ENCODE data around the gene TPO. TPM values are rescaled to one million over a fixed set of nuclear protein-coding genes. Genes with fewer than 3 reads are reported as not detected.
A peak's percentile ranks its signal among the peaks of the same experiment; 100 is the strongest.

TPO gene
- total RNA-seq, 2 experiments from 2014 or later, result not detected

GRCh38 chr2:1455466-1455865 is 42.2 kb downstream of the TPO start:
- Mint-ChIP-seq H3K36me3 (ENCODE audit: low read depth) (no peaks in the 10 kb centered on the region), H3K4me3 (no peak overlapping the region), H3K9me3 (ENCODE audit: insufficient read depth) (no peaks in the 10 kb centered on the region), H3K4me1 (ENCODE audit: low read depth) (no peaks in the 10 kb centered on the region), H3K27me3 (ENCODE audit: low read depth) (no peaks in the 10 kb centered on the region), H3K27ac (no peak overlapping the region)
- CTCF ChIA-PET, result no interaction called here
- POLR2A ChIA-PET, result no interaction called here
- ATAC-seq, result no peak
- DNase-seq, result no peak

- Mint-ChIP-seq H3K9me3 (ENCODE audit: insufficient read depth) (no peaks in the 10 kb centered on the region), H3K4me3 (no peak overlapping the region), H3K27ac (no peak overlapping the region), H3K4me1 (ENCODE audit: low read depth) (no peaks in the 10 kb centered on the region), H3K36me3 (ENCODE audit: low read depth) (no peaks in the 10 kb centered on the region), H3K27me3 (ENCODE audit: low read depth) (peaks cover 2% of the 10 kb centered on the region)
- ATAC-seq (no peak), DNase-seq (peak; percentile 11)
- ChIA-PET POLR2A (no interaction called here), CTCF (no interaction called here)
Measured at GRCh38 chr2:1458432-1458831, 45.2 kb downstream of the TPO start.

GRCh38 chr2:1459727-1460126 is 46.5 kb downstream of the TPO start:
- ChIA-PET CTCF (interaction anchor here (1.5 kb wide), 1 partner anchor 91 kb away, joined by 3 read pairs; no protein-coding TSS in a partner anchor), POLR2A (no interaction called here)
- ATAC-seq, result no peak

GRCh38 chr2:1460851-1461418 is 47.7 kb downstream of the TPO start:
- DNase-seq, result peak; percentile 9
- CTCF ChIA-PET, result interaction anchor here (1.5 kb wide), 1 partner anchor 90 kb away, joined by 3 read pairs; no protein-coding TSS in a partner anchor

More at GRCh38 chr2:1459727-1460126, 46.5 kb downstream of the TPO start:
- Mint-ChIP-seq H3K27ac (no peak overlapping the region), H3K4me3 (no peak overlapping the region), H3K27me3 (ENCODE audit: low read depth) (peaks cover 9% of the 10 kb centered on the region), H3K4me1 (ENCODE audit: low read depth) (no peaks in the 10 kb centered on the region), H3K36me3 (ENCODE audit: low read depth) (no peaks in the 10 kb centered on the region), H3K9me3 (ENCODE audit: insufficient read depth) (no peaks in the 10 kb centered on the region)
- DNase-seq, result peak; percentile 0

GRCh38 chr2:1461507-1462390 is 48.5 kb downstream of the TPO start:
- Mint-ChIP-seq H3K9me3 (ENCODE audit: insufficient read depth) (no peaks in the 10 kb centered on the region), H3K4me3 (no peak overlapping the region), H3K27ac (no peak overlapping the region), H3K4me1 (ENCODE audit: low read depth) (no peaks in the 10 kb centered on the region), H3K36me3 (ENCODE audit: low read depth) (no peaks in the 10 kb centered on the region), H3K27me3 (ENCODE audit: low read depth) (peaks cover 9% of the 10 kb centered on the region)
- POLR2A ChIA-PET, result no interaction called here
- DNase-seq (peak; percentile 11), ATAC-seq (no peak)
- CTCF ChIA-PET, result interaction anchor here (1.2 kb wide), 1 partner anchor 89 kb away, joined by 3 read pairs; no protein-coding TSS in a partner anchor

More at GRCh38 chr2:1460851-1461418, 47.7 kb downstream of the TPO start:
- Mint-ChIP-seq H3K27ac (no peak overlapping the region), H3K4me1 (ENCODE audit: low read depth) (no peaks in the 10 kb centered on the region), H3K36me3 (ENCODE audit: low read depth) (no peaks in the 10 kb centered on the region), H3K27me3 (ENCODE audit: low read depth) (peaks cover 9% of the 10 kb centered on the region), H3K9me3 (ENCODE audit: insufficient read depth) (no peaks in the 10 kb centered on the region), H3K4me3 (no peak overlapping the region)
- POLR2A ChIA-PET, result no interaction called here
- ATAC-seq, result no peak

- H3K36me3 Mint-ChIP-seq (ENCODE audit: low read depth), result no peaks in the 10 kb centered on the region
- DNase-seq (no peak), ATAC-seq (no peak)
- H3K27ac Mint-ChIP-seq, result no peak overlapping the region
- H3K4me1 Mint-ChIP-seq (ENCODE audit: low read depth), result no peaks in the 10 kb centered on the region
- ChIA-PET CTCF (interaction anchor here (1.2 kb wide), 1 partner anchor 88 kb away, joined by 3 read pairs; no protein-coding TSS in a partner anchor), POLR2A (no interaction called here)
- peaks cover 10% of the 10 kb centered on the region for H3K27me3 Mint-ChIP-seq (ENCODE audit: low read depth)
- H3K9me3 Mint-ChIP-seq (ENCODE audit: insufficient read depth), result no peaks in the 10 kb centered on the region
- H3K4me3 Mint-ChIP-seq, result no peak overlapping the region
Measured at GRCh38 chr2:1462994-1463393, 49.7 kb downstream of the TPO start.

- DNase-seq (no peak), ATAC-seq (no peak)
- ChIA-PET CTCF (no interaction called here), POLR2A (no interaction called here)
- peaks cover 4% of the 10 kb centered on the region for H3K27me3 Mint-ChIP-seq (ENCODE audit: low read depth)
- H3K27ac Mint-ChIP-seq, result no peak overlapping the region
- H3K36me3 Mint-ChIP-seq (ENCODE audit: low read depth), result no peaks in the 10 kb centered on the region
- no peaks in the 10 kb centered on the region for H3K9me3 Mint-ChIP-seq (ENCODE audit: insufficient read depth)
- no peaks in the 10 kb centered on the region for H3K4me1 Mint-ChIP-seq (ENCODE audit: low read depth)
- no peak overlapping the region for H3K4me3 Mint-ChIP-seq
Measured at GRCh38 chr2:1472350-1472749, 59.1 kb downstream of the TPO start.

- CTCF ChIA-PET, result no interaction called here
Measured at GRCh38 chr2:1476617-1477195, 63.4 kb downstream of the TPO start.

GRCh38 chr2:1477196-1478040 is 64.2 kb downstream of the TPO start:
- CTCF ChIA-PET, result no interaction called here
- no peaks in the 10 kb centered on the region for H3K27me3 Mint-ChIP-seq (ENCODE audit: low read depth)

More at GRCh38 chr2:1476617-1477195, 63.4 kb downstream of the TPO start:
- H3K36me3 Mint-ChIP-seq (ENCODE audit: low read depth), result no peaks in the 10 kb centered on the region
- no peaks in the 10 kb centered on the region for H3K4me1 Mint-ChIP-seq (ENCODE audit: low read depth)
- H3K27ac Mint-ChIP-seq, result no peak overlapping the region
- H3K9me3 Mint-ChIP-seq (ENCODE audit: insufficient read depth), result no peaks in the 10 kb centered on the region
- no peaks in the 10 kb centered on the region for H3K27me3 Mint-ChIP-seq (ENCODE audit: low read depth)
- POLR2A ChIA-PET, result interaction anchor here (0.6 kb wide), 1 partner anchor 155 kb away, joined by 3 read pairs; no protein-coding TSS in a partner anchor
- ATAC-seq (no peak), DNase-seq (no peak)
- H3K4me3 Mint-ChIP-seq, result no peak overlapping the region

GRCh38 chr2:1478311-1479305 is 65.3 kb downstream of the TPO start:
- no peaks in the 10 kb centered on the region for H3K36me3 Mint-ChIP-seq (ENCODE audit: low read depth)
- ChIA-PET CTCF (no interaction called here), POLR2A (no interaction called here)
- H3K27ac Mint-ChIP-seq, result no peak overlapping the region
- H3K4me1 Mint-ChIP-seq (ENCODE audit: low read depth), result no peaks in the 10 kb centered on the region
- H3K4me3 Mint-ChIP-seq, result no peak overlapping the region
- no peaks in the 10 kb centered on the region for H3K9me3 Mint-ChIP-seq (ENCODE audit: insufficient read depth)
- ATAC-seq (no peak), DNase-seq (no peak)
- no peaks in the 10 kb centered on the region for H3K27me3 Mint-ChIP-seq (ENCODE audit: low read depth)

More at GRCh38 chr2:1477196-1478040, 64.2 kb downstream of the TPO start:
- H3K9me3 Mint-ChIP-seq (ENCODE audit: insufficient read depth), result no peaks in the 10 kb centered on the region
- H3K27ac Mint-ChIP-seq, result no peak overlapping the region
- ATAC-seq (no peak), DNase-seq (no peak)
- H3K36me3 Mint-ChIP-seq (ENCODE audit: low read depth), result no peaks in the 10 kb centered on the region
- POLR2A ChIA-PET, result no interaction called here
- no peaks in the 10 kb centered on the region for H3K4me1 Mint-ChIP-seq (ENCODE audit: low read depth)
- no peak overlapping the region for H3K4me3 Mint-ChIP-seq

- no peaks in the 10 kb centered on the region for H3K36me3 Mint-ChIP-seq (ENCODE audit: low read depth)
Measured at GRCh38 chr2:1479346-1479745, 66.1 kb downstream of the TPO start.

More at GRCh38 chr2:1479346-1479745, 66.1 kb downstream of the TPO start:
- ChIA-PET POLR2A (no interaction called here), CTCF (no interaction called here)
- Mint-ChIP-seq H3K4me3 (no peak overlapping the region), H3K4me1 (ENCODE audit: low read depth) (no peaks in the 10 kb centered on the region), H3K27ac (no peak overlapping the region), H3K27me3 (ENCODE audit: low read depth) (no peaks in the 10 kb centered on the region), H3K9me3 (ENCODE audit: insufficient read depth) (no peaks in the 10 kb centered on the region)
- DNase-seq (no peak), ATAC-seq (no peak)
